Forelimb muscle (tissue), 1 donor: Measurements from ENCODE around the gene CUEDC2. TPM values are rescaled to one million over a fixed set of nuclear protein-coding genes. Genes with fewer than 3 reads are reported as not detected.

Source experiments
- DNase-seq: peaks from one replicate; pipeline ENCODE4 v3.0.0-alpha.2; 2013; ENCODE audit warnings: low read depth
- polyA plus RNA-seq: library from polyadenylated mRNA; unstranded; fragments of 120-200 nt; gene quantifications from one replicate; pipeline ENCODE4 v1.2.1, GENCODE V29; 2013; ENCODE audit not compliant: insufficient read length

The CUEDC2 gene
- polyA plus RNA-seq, 1 donor = 48.0 TPM

GRCh38 chr10:102410429-102411073 is 21.8 kb downstream of the CUEDC2 start:
- DNase-seq = no peak

GRCh38 chr10:102409604-102410428 is 22.6 kb downstream of the CUEDC2 start:
- no peak for DNase-seq

GRCh38 chr10:102408728-102409603 is 23.4 kb downstream of the CUEDC2 start:
- no peak for DNase-seq

- DNase-seq = no peak
These were observed 24.1 kb downstream of the CUEDC2 start for GRCh38 chr10:102408131-102408727.

GRCh38 chr10:102407425-102408130 is 24.8 kb downstream of the CUEDC2 start:
- no peak for DNase-seq

GRCh38 chr10:102406815-102407214 is 25.6 kb downstream of the CUEDC2 start:
- no peak for DNase-seq

- DNase-seq = no peak
These were observed 26.7 kb downstream of the CUEDC2 start for GRCh38 chr10:102405632-102406031.

- no peak for DNase-seq
These were observed 27.2 kb downstream of the CUEDC2 start for GRCh38 chr10:102405108-102405571.

GRCh38 chr10:102404361-102405107 is 27.8 kb downstream of the CUEDC2 start:
- DNase-seq = no peak

GRCh38 chr10:102403115-102403514 is 29.3 kb downstream of the CUEDC2 start:
- no peak for DNase-seq

GRCh38 chr10:102402512-102402896 is 29.9 kb downstream of the CUEDC2 start:
- DNase-seq = no peak

- no peak for DNase-seq
These were observed 30.5 kb downstream of the CUEDC2 start for GRCh38 chr10:102401735-102402511.

- DNase-seq = no peak
These were observed 31.1 kb downstream of the CUEDC2 start for GRCh38 chr10:102401342-102401654.

GRCh38 chr10:102400598-102401341 is 31.6 kb downstream of the CUEDC2 start:
- no peak for DNase-seq

- DNase-seq = no peak
These were observed 32.3 kb downstream of the CUEDC2 start for GRCh38 chr10:102400076-102400475.

GRCh38 chr10:102399217-102400021 is 33.0 kb downstream of the CUEDC2 start:
- DNase-seq = no peak

- no peak for DNase-seq
These were observed 34.0 kb downstream of the CUEDC2 start for GRCh38 chr10:102398172-102399020.
